Caki2 (cell line): Measurements from ENCODE around the gene AURKA. TPM values are rescaled to one million over a fixed set of nuclear protein-coding genes. Genes with fewer than 3 reads are reported as not detected.
A peak's percentile ranks its signal among the peaks of the same experiment; 100 is the strongest.
"Not testable (repeated sequence)": the region's sequence is repeated elsewhere in the genome, so short reads cannot be mapped to it uniquely, and the experiment has no call there.

ENCODE experiments used
- DNase-seq: peaks from one replicate; pipeline ENCODE4 v3.0.0-alpha.2; 2015; ENCODE audit warnings: low read depth
- in situ Hi-C: cut with HindIII; loops from 2 replicates; pipeline ENCODE4 v1.10.0; 2016; ENCODE audit warnings: low sequenced_read_pairs, low pct_unique_long_range_greater_than_20kb, mixed read lengths
- total RNA-seq: library from RNA; depleted of rRNA; stranded (reverse); fragments of >200 nt; shearing (Covaris generic); gene quantifications from 2 replicates; pipeline ENCODE4 v1.2.3, GENCODE V29; 2014; ENCODE audit warnings: low replicate concordance; rRNA removed

AURKA gene
- total RNA-seq, 1 experiment from 2014 or later: 74.5 TPM

GRCh38 chr20:56345911-56346310, 46.1 kb downstream of the AURKA start:
- in situ Hi-C loops: no loop called here
- no peak for DNase-seq

GRCh38 chr20:56343861-56344381, 48.1 kb downstream of the AURKA start:
- DNase-seq: no peak
- in situ Hi-C loops: no loop called here

GRCh38 chr20:56342783-56343182, 49.2 kb downstream of the AURKA start:
- DNase-seq: no peak
- in situ Hi-C loops: no loop called here

- DNase-seq, in situ Hi-C loops: not testable (repeated sequence)
These were observed 55.3 kb downstream of the AURKA start for GRCh38 chr20:56336709-56337108.

DNA sequence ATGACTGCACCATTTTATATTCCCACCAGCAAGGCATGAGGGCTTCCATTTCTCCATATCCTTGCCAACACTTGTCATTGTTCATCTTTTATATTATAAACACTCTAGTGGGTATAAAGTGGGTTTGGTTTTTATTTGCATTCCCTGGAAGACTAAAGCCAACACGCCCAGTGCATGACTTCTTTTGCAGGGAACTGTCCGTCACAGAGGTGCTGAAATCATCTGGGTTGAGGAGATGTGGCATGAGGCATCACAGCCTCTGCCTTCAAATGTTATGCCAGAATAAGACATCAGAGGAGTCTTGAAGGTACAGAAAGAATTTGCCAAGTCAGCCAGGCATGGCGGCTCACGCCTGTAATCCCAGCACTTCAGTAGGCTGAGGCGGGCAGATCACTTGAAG, 63.2 kb downstream of the AURKA start:
- in situ Hi-C loops: no loop called here
- peak; percentile 21 for DNase-seq

GRCh38 chr20:56324806-56325205, 67.2 kb downstream of the AURKA start:
- no peak for DNase-seq
- in situ Hi-C loops: no loop called here

- in situ Hi-C loops: no loop called here
- no peak for DNase-seq
These were observed 68.4 kb downstream of the AURKA start for GRCh38 chr20:56323656-56324055.

- in situ Hi-C loops: no loop called here
- DNase-seq: no peak
These were observed 68.8 kb downstream of the AURKA start for GRCh38 chr20:56323206-56323605.

- in situ Hi-C loops: no loop called here
- no peak for DNase-seq
These were observed 69.3 kb downstream of the AURKA start for GRCh38 chr20:56322681-56323080.

Other genes starting within 250 kb of the AURKA start
- not detected in 2 replicates for gene MC3R, start 143.5 kb downstream of the AURKA start, total RNA-seq
- gene FAM210B, start 33.2 kb downstream of the AURKA start, total RNA-seq: 3.2 and 12.8 TPM in 2 replicates
- gene CSTF1, start 430 bp upstream of the AURKA start, total RNA-seq: 42.7 and 61.1 TPM in 2 replicates
- not detected in 2 replicates for gene CASS4, start 20.0 kb upstream of the AURKA start, total RNA-seq
- gene RTF2, start 76.4 kb upstream of the AURKA start, total RNA-seq: 127 and 151 TPM in 2 replicates
- gene FAM209A, start 132.5 kb upstream of the AURKA start, total RNA-seq: not detected in 2 replicates
- not detected in 2 replicates for gene FAM209B, start 141.0 kb upstream of the AURKA start, total RNA-seq
- gene TFAP2C, start 237.1 kb upstream of the AURKA start, total RNA-seq: 7.6 and 13.0 TPM in 2 replicates